Hepatocyte (in vitro differentiated cells): ENCODE data around the gene NEUROG2. TPM values are rescaled to one million over a fixed set of nuclear protein-coding genes. Genes with fewer than 3 reads are reported as not detected.

Experiments used
- DNase-seq: peaks from one replicate; pipeline ENCODE4 v3.0.0-alpha.2; 2016; ENCODE audit warnings: low spot score
- H2AFZ ChIP-seq: fragments of 200-600 bp; sonication (generic); 2 replicates; pipeline ENCODE4 v1.6.0; 2016; ENCODE audit warnings: antibody characterized with exemption, mild to moderate bottlenecking
- H3K27ac ChIP-seq: fragments of 200-600 bp; sonication (generic); 2 replicates; pipeline ENCODE4 v1.5.1; 2016; ENCODE audit warnings: mild to moderate bottlenecking
- H3K27me3 ChIP-seq: fragments of 200-600 bp; sonication (generic); 2 replicates; pipeline ENCODE4 v1.6.1; 2016
- H3K36me3 ChIP-seq: fragments of 200-600 bp; sonication (generic); replicated peaks from 2 replicates; pipeline ENCODE4 v1.5.1; 2016; ENCODE audit warnings: low read depth; ENCODE audit not compliant: insufficient read depth
- H3K4me1 ChIP-seq: fragments of 200-600 bp; sonication (generic); 2 replicates; pipeline ENCODE4 v1.5.1; 2016; ENCODE audit warnings: mild to moderate bottlenecking, moderate library complexity; ENCODE audit not compliant: insufficient read depth
- H3K4me2 ChIP-seq: fragments of 200-600 bp; sonication (generic); 2 replicates; pipeline ENCODE4 v1.6.0; 2016
- H3K4me3 ChIP-seq: fragments of 200-600 bp; sonication (generic); 2 replicates; pipeline ENCODE4 v1.5.1; 2016; ENCODE audit warnings: mild to moderate bottlenecking
- H3K79me2 ChIP-seq: fragments of 200-600 bp; sonication (generic); 2 replicates; pipeline ENCODE4 v1.6.0; 2017; ENCODE audit warnings: mild to moderate bottlenecking
- H3K9me2 ChIP-seq: fragments of 200-600 bp; sonication (generic); replicated peaks from 2 replicates; pipeline ENCODE4 v1.6.0; 2017; ENCODE audit warnings: mild to moderate bottlenecking; ENCODE audit not compliant: insufficient read depth
- H3K9me3 ChIP-seq: fragments of 200-600 bp; sonication (generic); 2 replicates; pipeline ENCODE4 v1.5.1; 2016; ENCODE audit warnings: low read depth, mild to moderate bottlenecking
- H4K20me1 ChIP-seq: fragments of 200-600 bp; sonication (generic); 2 replicates; pipeline ENCODE4 v1.6.0; 2016; ENCODE audit warnings: mild to moderate bottlenecking; ENCODE audit not compliant: insufficient read depth, poor library complexity, severe bottlenecking
- CTCF ChIP-seq: fragments of 200-600 bp; sonication (generic); IDR thresholded peaks from 2 replicates; pipeline ENCODE4 v1.5.1; 2016; ENCODE audit warnings: antibody characterized with exemption, mild to moderate bottlenecking; ENCODE audit not compliant: poor library complexity
- EZH2 ChIP-seq: fragments of 200-600 bp; sonication (generic); IDR thresholded peaks from 2 replicates; pipeline ENCODE4 v1.6.1; 2016; ENCODE audit warnings: antibody characterized with exemption, mild to moderate bottlenecking, borderline replicate concordance
- EZH2phosphoT487 ChIP-seq: fragments of 200-600 bp; sonication (generic); IDR thresholded peaks from one replicate; pipeline ENCODE4 v1.6.1; 2018; ENCODE audit warnings: antibody characterized with exemption, mild to moderate bottlenecking, low read depth, moderate library complexity; ENCODE audit not compliant: unreplicated experiment, severe bottlenecking
- WGBS: methylation state at CpG from one replicate; pipeline ENCODE4 v1.1.6; 2016; ENCODE audit warnings: low lambda C conversion rate; ENCODE audit errors: missing lambda C conversion rate; 5-methylcytosine and 5-hydroxymethylcytosine counted together
- polyA plus RNA-seq: library from polyadenylated mRNA; unstranded; fragments of >200 nt; fragmentation: Nextera tagmentation; extraction: Ambion mirVana; gene quantifications from 2 replicates; pipeline ENCODE4 v1.2.1, GENCODE V29; 2016
- total RNA-seq: library from RNA; depleted of rRNA; stranded (reverse); fragments of >200 nt; gene quantifications from 2 replicates; pipeline ENCODE4 v1.2.3, GENCODE V29; 2014

The NEUROG2 gene
- total and polyA plus RNA-seq, 2 experiments from 2014 or later, result 0.20 TPM; not detected in 1

GRCh38 chr4:112546476-112546875, 30.5 kb upstream of the NEUROG2 start:
- WGBS, result 78% methylated on average over 2 of the region's 2 CpGs
- Histone ChIP-seq H3K79me2 (no peaks in the 10 kb centered on the region), H3K27ac (no peak overlapping the region), H3K4me1 (no peaks in the 10 kb centered on the region), H2AFZ (no peak overlapping the region), H4K20me1 (no peaks in the 10 kb centered on the region), H3K4me3 (no peak overlapping the region), H3K36me3 (no peaks in the 10 kb centered on the region), H3K27me3 (no peaks in the 10 kb centered on the region), H3K4me2 (no peak overlapping the region), H3K9me2 (no peaks in the 10 kb centered on the region), H3K9me3 (no peaks in the 10 kb centered on the region)
- TF ChIP-seq EZH2, result no peak
- no peak for TF ChIP-seq EZH2phosphoT487
- TF ChIP-seq CTCF, result no peak
- DNase-seq, result no peak

GRCh38 chr4:112545346-112545745, 29.4 kb upstream of the NEUROG2 start:
- no peak overlapping the region for H3K4me3 ChIP-seq
- H2AFZ ChIP-seq, result no peak overlapping the region
- no peaks in the 10 kb centered on the region for H3K9me3 ChIP-seq
- H3K27me3 ChIP-seq, result no peaks in the 10 kb centered on the region
- no peaks in the 10 kb centered on the region for H3K9me2 ChIP-seq
- H3K27ac ChIP-seq, result no peak overlapping the region
- H3K4me1 ChIP-seq, result no peaks in the 10 kb centered on the region
- no peak overlapping the region for H3K4me2 ChIP-seq
- DNase-seq, result no peak
- H3K79me2 ChIP-seq, result no peaks in the 10 kb centered on the region
- no peaks in the 10 kb centered on the region for H4K20me1 ChIP-seq
- WGBS, result 97% methylated on average over 3 of the region's 3 CpGs
- H3K36me3 ChIP-seq, result no peaks in the 10 kb centered on the region
- TF ChIP-seq EZH2 (no peak), CTCF (no peak), EZH2phosphoT487 (no peak)

GRCh38 chr4:112540695-112541094, 24.7 kb upstream of the NEUROG2 start:
- H4K20me1 ChIP-seq, result no peaks in the 10 kb centered on the region
- 90% methylated on average over 1 of the region's 1 CpG for WGBS
- H3K9me3 ChIP-seq, result no peaks in the 10 kb centered on the region
- no peak overlapping the region for H3K4me2 ChIP-seq
- TF ChIP-seq EZH2, result no peak
- TF ChIP-seq CTCF, result no peak
- TF ChIP-seq EZH2phosphoT487, result no peak
- no peaks in the 10 kb centered on the region for H3K79me2 ChIP-seq
- H3K36me3 ChIP-seq, result no peaks in the 10 kb centered on the region
- no peaks in the 10 kb centered on the region for H3K4me1 ChIP-seq
- H2AFZ ChIP-seq, result no peak overlapping the region
- no peaks in the 10 kb centered on the region for H3K27me3 ChIP-seq
- H3K27ac ChIP-seq, result no peak overlapping the region
- H3K4me3 ChIP-seq, result no peak overlapping the region
- H3K9me2 ChIP-seq, result no peaks in the 10 kb centered on the region
- no peak for DNase-seq

- Histone ChIP-seq H3K79me2 (no peaks in the 10 kb centered on the region), H3K9me2 (no peaks in the 10 kb centered on the region), H3K36me3 (no peaks in the 10 kb centered on the region), H3K4me2 (no peak overlapping the region), H3K4me1 (no peaks in the 10 kb centered on the region), H3K27me3 (no peaks in the 10 kb centered on the region), H4K20me1 (no peaks in the 10 kb centered on the region), H3K9me3 (no peaks in the 10 kb centered on the region), H3K4me3 (no peak overlapping the region), H2AFZ (no peak overlapping the region), H3K27ac (no peak overlapping the region)
- no peak for TF ChIP-seq CTCF
- no peak for TF ChIP-seq EZH2phosphoT487
- no peak for TF ChIP-seq EZH2
- 74% methylated on average over 2 of the region's 2 CpGs for WGBS
- DNase-seq, result no peak
Observed at GRCh38 chr4:112536123-112536522, 20.1 kb upstream of the NEUROG2 start.
